HG02884 (cell line): ENCODE measurements around the gene C5.

Experiments used
- ATAC-seq: cut with Tn5 transposase; IDR thresholded peaks from one replicate; pipeline ENCODE4 v1.9.1; 2021; ENCODE audit warnings: mild to moderate bottlenecking, moderate library complexity; ENCODE audit not compliant: unreplicated experiment

The C5 gene

GRCh38 chr9:120927269-120928014 lies 122.6 kb downstream of the C5 start:
- ATAC-seq, result no peak

- ATAC-seq, result peak; percentile 10
These were observed 123.6 kb downstream of the C5 start, which contains the start of gene TRAF1 for GRCh38 chr9:120926397-120926928. TSS of gene TRAF1 (minus strand) at chr9:120926796. CDS start at chr9:120926075, 721 bp downstream.

- peak; percentile 38 for ATAC-seq
These were observed 124.3 kb downstream of the C5 start for GRCh38 chr9:120925535-120926396.

GRCh38 chr9:120924698-120925534 lies 125.2 kb downstream of the C5 start:
- ATAC-seq, result no peak

- ATAC-seq, result no peak
These were observed 126.3 kb downstream of the C5 start for GRCh38 chr9:120923620-120924328.

GRCh38 chr9:120922404-120923195 lies 127.5 kb downstream of the C5 start:
- ATAC-seq, result no peak

GRCh38 chr9:120921661-120922181 lies 128.4 kb downstream of the C5 start:
- no peak for ATAC-seq

- ATAC-seq, result no peak
These were observed 129.3 kb downstream of the C5 start for GRCh38 chr9:120920806-120921178.

GRCh38 chr9:120919843-120920805 lies 130.0 kb downstream of the C5 start:
- no peak for ATAC-seq

- no peak for ATAC-seq
These were observed 130.9 kb downstream of the C5 start for GRCh38 chr9:120918931-120919842.

GRCh38 chr9:120917929-120918762 lies 131.9 kb downstream of the C5 start:
- ATAC-seq, result no peak

- ATAC-seq, result no peak
These were observed 132.8 kb downstream of the C5 start for GRCh38 chr9:120916991-120917880.

- ATAC-seq, result no peak
These were observed 133.5 kb downstream of the C5 start for GRCh38 chr9:120916588-120916987.

- ATAC-seq, result no peak
These were observed 134.1 kb downstream of the C5 start for GRCh38 chr9:120915854-120916470.

- ATAC-seq, result no peak
These were observed 135.1 kb downstream of the C5 start for GRCh38 chr9:120914953-120915352.
